HepG2 (cell line): Measurements from ENCODE around the gene PRKAG1. TPM values are rescaled to one million over a fixed set of nuclear protein-coding genes. Genes with fewer than 3 reads are reported as not detected.

ENCODE experiments used
- E2F2 ChIP-seq: sonication (generic); formaldehyde crosslinking; IDR thresholded peaks from 2 replicates; pipeline ENCODE4 v1.4.0; 2020; ENCODE audit warnings: missing genetic modification reagents, borderline replicate concordance
- E2F5 ChIP-seq: sonication (generic); formaldehyde crosslinking; conservative IDR thresholded peaks from 2 replicates; pipeline ENCODE4 v1.4.0; 2020; ENCODE audit warnings: missing genetic modification reagents
- HNRNPL ChIP-seq: fragments of 200-400 bp; formaldehyde crosslinking; IDR thresholded peaks from 2 replicates; pipeline ENCODE4 v1.6.1; 2017; ENCODE audit warnings: mild to moderate bottlenecking, low read depth, low read length
- NFYC ChIP-seq: IDR thresholded peaks from 2 replicates; pipeline ENCODE4 v1.6.1; 2016; ENCODE audit warnings: missing genetic modification reagents, missing compliant biosample characterization
- ZFP36 ChIP-seq: fragments of 150-350 bp; IDR thresholded peaks from 2 replicates; pipeline ENCODE4 v1.6.1; 2018; ENCODE audit warnings: borderline replicate concordance, low read length, low read depth; ENCODE audit not compliant: partially characterized antibody
- ZNF160 ChIP-seq: sonication (generic); formaldehyde crosslinking; IDR thresholded peaks from 2 replicates; pipeline ENCODE4 v1.8.0; 2022; ENCODE audit warnings: mild to moderate bottlenecking, inconsistent platforms, missing genetic modification reagents
- ZNF326 ChIP-seq: sonication (generic); formaldehyde crosslinking; IDR thresholded peaks from 2 replicates; pipeline ENCODE4 v1.4.0; 2020; ENCODE audit warnings: missing genetic modification reagents, borderline replicate concordance
- ZNF614 ChIP-seq: IDR thresholded peaks from 2 replicates; pipeline ENCODE4 v1.6.1; 2018; ENCODE audit warnings: missing biosample characterization, missing genetic modification reagents, inconsistent platforms, borderline replicate concordance
- ZNF713 ChIP-seq: sonication (generic); formaldehyde crosslinking; IDR thresholded peaks from 2 replicates; pipeline ENCODE4 v1.4.0; 2020; ENCODE audit warnings: mild to moderate bottlenecking, missing genetic modification reagents
- polyA plus RNA-seq, 8 experiments: library from polyadenylated mRNA; depleted of rRNA in 3 of 8; stranded (reverse) in 7 of 8; unstranded in 1 of 8; fragments of >200 nt; fragmentation: Illumina TruSeq in 4 of 8; extraction: Trizol in 4 of 8; gene quantifications; 2 replicates each; pipeline versions ENCODE4 v1.2.1 to v1.2.3, GENCODE V29; 2011 to 2016; ENCODE audit warnings: low read depth in 4 of 8, missing spikeins in 1 of 8, mixed read lengths in 1 of 8; ENCODE audit not compliant: insufficient read depth in 1 of 8
- total RNA-seq, 5 experiments: library from RNA; depleted of rRNA; stranded (reverse); fragments of >200 nt; fragmentation: Illumina TruSeq; extraction: Trizol; gene quantifications; 2 replicates each; pipeline ENCODE4 v1.2.3, GENCODE V29; 2016; ENCODE audit warnings: low read depth in 1 of 5

Gene PRKAG1
- total and polyA plus RNA-seq, 2 of the 13 experiments (the other 11 are each of a cell fraction or from before 2014, with no cell fraction given), result 26.1 to 32.8 TPM

- TF ChIP-seq E2F2 (CRISPR knock-in tag) (no peak), ZNF326 (CRISPR knock-in tag) (no peak), ZNF160 (CRISPR knock-in tag) (no peak), ZFP36 (no peak), NFYC (CRISPR knock-in tag) (0 out of 2 replicates have a peak, but pooled peaks have one; percentile 31), E2F5 (CRISPR knock-in tag) (no peak), ZNF713 (CRISPR knock-in tag) (no peak), HNRNPL (no peak), ZNF614 (no peak)
These were observed 62.1 kb downstream of the PRKAG1 start (continued) for GRCh38 chr12:48956279-48957140.
